WTC11 (cell line): ENCODE measurements around the gene AIFM2. TPM values are rescaled to one million over a fixed set of nuclear protein-coding genes. Genes with fewer than 3 reads are reported as not detected.
"Not testable (repeated sequence)": the region's sequence is repeated elsewhere in the genome, so short reads cannot be mapped to it uniquely, and the experiment has no call there.

Source experiments
- ATAC-seq: fragments of 200-7000 bp; cut with Tn5 transposase; 2 replicates; pipeline ENCODE4 v1.10.0; 2021; ENCODE audit warnings: mild to moderate bottlenecking, moderate library complexity
- CTCF ChIA-PET: fragments of 300-600 bp; sonication (Branson Sonifier 250); formaldehyde crosslinking; loops from one replicate; lab custom pipeline; 2021; ENCODE audit warnings: antibody characterized with exemption; lab: Charles Lee
- POLR2A ChIA-PET: fragments of 350-600 bp; sonication (Branson Sonifier 250); formaldehyde crosslinking; loops from one replicate; lab custom pipeline; 2021; ENCODE audit warnings: antibody characterized with exemption; lab: Charles Lee
- DNase-seq: peaks from one replicate; pipeline ENCODE4 v3.0.0; 2021; ENCODE audit warnings: low spot score
- H3K27ac Mint-ChIP-seq: 2 replicates; pipeline ENCODE4 v1.8.0; 2021; ENCODE audit warnings: mixed read lengths
- H3K27me3 Mint-ChIP-seq: 2 replicates; pipeline ENCODE4 v1.8.0; 2021; ENCODE audit warnings: low read depth, mild to moderate bottlenecking, moderate library complexity, mixed read lengths
- H3K36me3 Mint-ChIP-seq: 2 replicates; pipeline ENCODE4 v1.8.0; 2021; ENCODE audit warnings: mixed read lengths
- H3K4me1 Mint-ChIP-seq: 2 replicates; pipeline ENCODE4 v1.8.0; 2022; ENCODE audit warnings: mixed read lengths
- H3K4me3 Mint-ChIP-seq: 2 replicates; pipeline ENCODE4 v1.8.0; 2021; ENCODE audit warnings: mild to moderate bottlenecking, moderate library complexity, mixed read lengths
- H3K9me3 Mint-ChIP-seq: 2 replicates; pipeline ENCODE4 v1.8.0; 2021; ENCODE audit warnings: mixed read lengths
- ERG ChIP-seq: fragments of 250-450 bp; sonication (Bioruptor Pico); IDR thresholded peaks from 2 replicates; pipeline ENCODE4 v1.8.0; 2021; ENCODE audit warnings: mild to moderate bottlenecking
- FOXP1 ChIP-seq: sonication (generic); formaldehyde crosslinking; IDR thresholded peaks from 2 replicates; pipeline ENCODE4 v1.8.0; 2022; ENCODE audit warnings: missing genetic modification reagents, mild to moderate bottlenecking, moderate library complexity, borderline replicate concordance
- GTF2I ChIP-seq: fragments of 250-450 bp; sonication (Bioruptor Pico); conservative IDR thresholded peaks from 2 replicates; pipeline ENCODE4 v1.4.0; 2021; ENCODE audit warnings: mild to moderate bottlenecking
- HMGA2 ChIP-seq: fragments of 250-450 bp; sonication (Bioruptor Pico); IDR thresholded peaks from 2 replicates; pipeline ENCODE4 v1.4.0; 2021; ENCODE audit warnings: mild to moderate bottlenecking, moderate library complexity
- PRDM15 ChIP-seq: sonication (generic); formaldehyde crosslinking; IDR thresholded peaks from 2 replicates; pipeline ENCODE4 v1.8.0; 2022; ENCODE audit warnings: missing genetic modification reagents
- ZMAT4 ChIP-seq: fragments of 250-450 bp; sonication (Bioruptor Pico); IDR thresholded peaks from 2 replicates; pipeline ENCODE4 v1.9.0; 2021; ENCODE audit warnings: mild to moderate bottlenecking
- ZNF425 ChIP-seq: fragments of 250-450 bp; sonication (Bioruptor Pico); conservative IDR thresholded peaks from 2 replicates; pipeline ENCODE4 v1.9.0; 2021; ENCODE audit warnings: mild to moderate bottlenecking
- total RNA-seq: library from RNA; stranded (reverse); gene quantifications from 3 replicates; pipeline ENCODE4 v1.2.3, GENCODE V29; 2021

Gene AIFM2
- total RNA-seq, 1 experiment from 2014 or later, result 4.4 TPM

- CTCF ChIA-PET, result interaction anchor here (0.9 to 2.3 kb wide), 3 partner anchors 8 to 22 kb away, joined by 3 to 10 read pairs (median 4); partner anchors contain the start of gene TYSND1
- Mint-ChIP-seq H3K36me3 (no peaks in the 10 kb centered on the region; the same call in 1 of the 2 replicates), H3K4me3 (no peak overlapping the region), H3K4me1 (peaks cover 6% of the 10 kb centered on the region; the same call in 1 of the 2 replicates), H3K27ac (no peak overlapping the region), H3K27me3 (no peaks in the 10 kb centered on the region), H3K9me3 (peaks cover 3% of the 10 kb centered on the region)
- TF ChIP-seq ERG (CRISPR knock-in tag) (no peak), GTF2I (no peak), FOXP1 (CRISPR knock-in tag) (no peak)
- DNase-seq (no peak), ATAC-seq (no peak)
- POLR2A ChIA-PET, result interaction anchor here (1.7 kb wide), 1 partner anchor 16 kb away, joined by 3 read pairs; no protein-coding TSS in a partner anchor
Observed at GRCh38 chr10:70123817-70124216, 8.8 kb downstream of the AIFM2 start.

- H3K4me1 Mint-ChIP-seq, DNase-seq, ATAC-seq, H3K4me3 Mint-ChIP-seq, H3K36me3 Mint-ChIP-seq, H3K27me3 Mint-ChIP-seq, H3K27ac Mint-ChIP-seq, H3K9me3 Mint-ChIP-seq: not testable (repeated sequence)
- POLR2A ChIA-PET, result interaction anchor here (1.7 kb wide), 1 partner anchor 17 kb away, joined by 3 read pairs; no protein-coding TSS in a partner anchor
- CTCF ChIA-PET, result interaction anchor here (0.9 to 2.3 kb wide), 3 partner anchors 8 to 23 kb away, joined by 3 to 10 read pairs (median 4); partner anchors contain the start of gene TYSND1
Observed at GRCh38 chr10:70123166-70123565, 9.5 kb downstream of the AIFM2 start.

- peaks cover 3% of the 10 kb centered on the region for H3K9me3 Mint-ChIP-seq
- POLR2A ChIA-PET, result interaction anchor here (1.7 kb wide), 1 partner anchor 17 kb away, joined by 3 read pairs; no protein-coding TSS in a partner anchor
- no peak overlapping the region for H3K4me3 Mint-ChIP-seq
- no peak for DNase-seq
- TF ChIP-seq ZMAT4 (CRISPR knock-in tag) (no peak), ZNF425 (CRISPR knock-in tag) (no peak)
- H3K4me1 Mint-ChIP-seq, result peaks cover 6% of the 10 kb centered on the region; the same call in 1 of the 2 replicates
- no peak overlapping the region for H3K27ac Mint-ChIP-seq
- H3K27me3 Mint-ChIP-seq, result no peaks in the 10 kb centered on the region
- no peaks in the 10 kb centered on the region; the same call in 1 of the 2 replicates for H3K36me3 Mint-ChIP-seq
- CTCF ChIA-PET, result interaction anchor here (1.5 to 2.3 kb wide), 3 partner anchors 7 to 23 kb away, joined by 3 to 10 read pairs (median 9); partner anchors contain the start of gene TYSND1
- ATAC-seq, result no peak
Observed at GRCh38 chr10:70122742-70123141, 9.9 kb downstream of the AIFM2 start.

- TF ChIP-seq PRDM15 (CRISPR knock-in tag) (no peak), HMGA2 (CRISPR knock-in tag) (peak; percentile 99)
- TF ChIP-seq, all 79 proteins: peak for 1
- Mint-ChIP-seq H3K27ac (no peak overlapping the region), H3K27me3 (no peaks in the 10 kb centered on the region), H3K9me3 (peaks cover 3% of the 10 kb centered on the region), H3K4me1 (peaks cover 6% of the 10 kb centered on the region; the same call in 1 of the 2 replicates), H3K36me3 (no peaks in the 10 kb centered on the region; the same call in 1 of the 2 replicates), H3K4me3 (no peak overlapping the region)
- no peak for ATAC-seq
- CTCF ChIA-PET, result interaction anchor here (0.6 to 2.3 kb wide), 6 partner anchors 14 to 320 kb away, joined by 3 to 10 read pairs (median 6); partner anchors contain the start of gene TYSND1
- POLR2A ChIA-PET, result no interaction called here
- DNase-seq, result no peak
Observed at GRCh38 chr10:70121281-70121949, 11.2 kb downstream of the AIFM2 start.
